Activated T-cell treated with anti-CD3 and anti-CD28 coated beads, Interleukin-2, amount 50 U/mL, for 4 hours (primary cell): ENCODE measurements around the gene TSG101. TPM values are rescaled to one million over a fixed set of nuclear protein-coding genes. Genes with fewer than 3 reads are reported as not detected.

Source experiments
- ATAC-seq, 2 donors: fragments of 200-7000 bp; cut with Tn5 transposase; one replicate each; pipeline ENCODE4 v1.10.0; 2021
- DNase-seq: peaks from one replicate; pipeline ENCODE4 v3.0.0-alpha.2; 2020
- H3K27me3 Mint-ChIP-seq: one replicate; pipeline ENCODE4 v1.8.0; 2021; ENCODE audit warnings: low read depth, mixed read lengths
- H3K36me3 Mint-ChIP-seq: one replicate; pipeline ENCODE4 v1.8.0; 2022; ENCODE audit warnings: mixed read lengths; ENCODE audit not compliant: insufficient read depth
- H3K4me1 Mint-ChIP-seq: one replicate; pipeline ENCODE4 v1.8.0; 2021; ENCODE audit warnings: low read depth, mixed read lengths
- H3K4me3 Mint-ChIP-seq: one replicate; pipeline ENCODE4 v1.8.0; 2021; ENCODE audit warnings: mild to moderate bottlenecking, moderate library complexity, mixed read lengths
- H3K9me3 Mint-ChIP-seq: one replicate; pipeline ENCODE4 v1.8.0; 2021; ENCODE audit warnings: mixed read lengths
- total RNA-seq, 3 donors: library from RNA; stranded (reverse); gene quantifications; one replicate each; pipeline ENCODE4 v1.2.1, GENCODE V29; 2021

The TSG101 gene
- total RNA-seq, 3 donors from 2014 or later, result 44.9 to 48.1 (median 45.4) TPM

DNA sequence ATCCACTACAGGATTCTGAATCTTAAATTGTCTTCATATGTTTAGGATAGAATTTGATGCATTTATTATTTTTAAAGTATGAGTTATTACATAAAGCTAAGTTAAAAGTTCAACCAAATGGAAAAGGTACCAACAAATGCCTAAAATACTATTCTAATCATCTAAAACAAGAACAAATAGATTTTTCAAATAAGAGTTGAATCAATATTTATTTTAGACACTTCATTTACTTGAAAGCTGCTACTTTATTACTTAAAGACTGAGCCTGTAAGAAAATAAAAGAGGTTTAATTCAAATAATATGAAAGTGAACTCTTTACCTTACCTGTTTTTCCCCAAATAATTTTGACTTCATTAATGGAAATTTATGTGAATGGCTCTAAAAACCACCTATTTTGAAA lies 54.2 kb downstream of the TSG101 start:
- Mint-ChIP-seq H3K9me3 (no peaks in the 10 kb centered on the region), H3K36me3 (peaks cover 10% of the 10 kb centered on the region), H3K4me1 (no peaks in the 10 kb centered on the region), H3K27me3 (no peaks in the 10 kb centered on the region), H3K4me3 (no peak overlapping the region)
- DNase-seq, result no peak
- ATAC-seq, result no peak

DNA sequence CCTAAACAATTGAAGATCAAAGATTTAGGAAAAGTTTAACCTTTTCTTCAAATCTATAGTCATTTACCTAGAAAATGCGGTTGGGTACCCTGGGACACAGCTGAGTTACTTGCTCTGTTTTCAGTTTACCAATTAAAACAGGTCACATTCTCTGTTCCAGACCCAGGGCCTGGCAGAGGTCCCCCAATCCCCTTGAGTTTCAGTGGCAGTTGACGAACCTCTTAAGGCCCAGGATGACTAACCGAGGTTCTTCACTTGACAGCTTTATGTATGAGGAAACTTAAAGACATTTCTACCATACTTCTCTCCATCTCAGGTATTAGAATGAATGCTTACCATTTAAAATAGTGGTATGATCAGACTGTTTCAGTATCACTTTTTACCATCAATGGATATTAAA lies 54.7 kb downstream of the TSG101 start:
- H3K4me1 Mint-ChIP-seq, result no peaks in the 10 kb centered on the region
- no peaks in the 10 kb centered on the region for H3K9me3 Mint-ChIP-seq
- DNase-seq, result no peak
- ATAC-seq, result peak in 1 of 2 donors; percentile 25
- no peak overlapping the region for H3K4me3 Mint-ChIP-seq
- H3K27me3 Mint-ChIP-seq, result no peaks in the 10 kb centered on the region
- H3K36me3 Mint-ChIP-seq, result peaks cover 9% of the 10 kb centered on the region

DNA sequence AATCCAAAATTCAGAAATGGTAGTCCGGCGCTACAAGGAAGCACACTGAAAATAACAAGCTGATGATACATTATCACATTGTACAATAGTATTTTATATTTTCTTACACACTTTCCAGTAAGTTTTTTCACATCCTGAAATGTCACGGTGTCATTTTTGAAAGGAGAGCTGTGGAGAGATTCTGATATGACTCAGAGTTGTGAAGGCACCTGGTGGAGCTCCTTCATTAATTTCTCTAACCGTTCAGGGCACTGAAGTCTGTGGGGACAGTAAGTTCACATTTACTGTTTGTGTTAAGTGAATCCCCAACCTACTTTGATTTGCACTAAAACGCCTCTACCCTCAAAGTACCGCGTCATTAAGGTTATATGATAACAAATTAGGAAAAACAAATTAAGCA lies 57.8 kb downstream of the TSG101 start:
- Mint-ChIP-seq H3K4me3 (no peak overlapping the region), H3K4me1 (no peaks in the 10 kb centered on the region), H3K27me3 (no peaks in the 10 kb centered on the region), H3K36me3 (peaks cover 2% of the 10 kb centered on the region), H3K9me3 (no peaks in the 10 kb centered on the region)
- DNase-seq (no peak), ATAC-seq (no peak)

DNA sequence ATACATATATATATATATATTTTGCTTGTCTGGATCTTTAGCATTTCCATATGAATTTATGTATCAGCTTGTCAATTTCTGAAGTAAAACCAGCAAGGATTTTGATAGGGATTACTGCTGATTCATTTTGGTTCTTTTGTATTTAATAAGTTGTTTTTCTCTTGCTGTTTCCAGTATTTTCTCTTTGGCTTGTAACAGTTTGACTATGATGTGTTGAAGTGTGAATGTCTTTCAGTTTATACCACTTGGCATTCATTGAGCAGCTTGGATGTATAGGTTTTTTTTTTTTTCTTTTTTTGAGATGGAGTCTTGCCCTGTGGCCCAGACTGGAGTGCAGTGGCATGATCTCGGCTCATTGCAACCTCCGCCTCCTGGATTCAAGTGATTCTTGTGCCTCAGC lies 58.7 kb downstream of the TSG101 start:
- Mint-ChIP-seq H3K4me1 (no peaks in the 10 kb centered on the region), H3K4me3 (no peak overlapping the region), H3K27me3 (no peaks in the 10 kb centered on the region), H3K9me3 (no peaks in the 10 kb centered on the region), H3K36me3 (peaks cover 2% of the 10 kb centered on the region)
- DNase-seq (no peak), ATAC-seq (no peak)

DNA sequence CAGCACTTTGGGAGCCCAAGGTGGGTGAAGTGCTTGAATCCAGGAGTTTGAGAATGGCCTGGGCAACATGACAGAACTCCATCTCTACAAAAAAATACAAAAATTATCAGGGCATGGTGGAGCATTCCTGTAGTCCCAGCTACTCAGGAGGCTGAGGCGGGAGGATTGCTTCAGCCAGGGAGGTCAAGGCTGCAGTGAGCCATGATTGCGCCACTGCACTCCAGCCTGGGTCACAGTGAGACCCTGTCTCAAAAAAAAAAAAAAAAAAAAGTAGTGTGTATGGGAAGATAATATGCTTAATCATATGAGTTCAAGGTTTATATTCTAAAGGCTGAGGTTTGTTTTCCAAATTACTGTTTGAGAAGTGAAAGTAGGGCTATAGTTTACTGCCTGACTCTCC lies 60.3 kb downstream of the TSG101 start:
- H3K4me1 Mint-ChIP-seq, result no peaks in the 10 kb centered on the region
- no peaks in the 10 kb centered on the region for H3K9me3 Mint-ChIP-seq
- no peak overlapping the region for H3K4me3 Mint-ChIP-seq
- no peaks in the 10 kb centered on the region for H3K27me3 Mint-ChIP-seq
- no peak for ATAC-seq
- no peaks in the 10 kb centered on the region for H3K36me3 Mint-ChIP-seq
- DNase-seq, result no peak

DNA sequence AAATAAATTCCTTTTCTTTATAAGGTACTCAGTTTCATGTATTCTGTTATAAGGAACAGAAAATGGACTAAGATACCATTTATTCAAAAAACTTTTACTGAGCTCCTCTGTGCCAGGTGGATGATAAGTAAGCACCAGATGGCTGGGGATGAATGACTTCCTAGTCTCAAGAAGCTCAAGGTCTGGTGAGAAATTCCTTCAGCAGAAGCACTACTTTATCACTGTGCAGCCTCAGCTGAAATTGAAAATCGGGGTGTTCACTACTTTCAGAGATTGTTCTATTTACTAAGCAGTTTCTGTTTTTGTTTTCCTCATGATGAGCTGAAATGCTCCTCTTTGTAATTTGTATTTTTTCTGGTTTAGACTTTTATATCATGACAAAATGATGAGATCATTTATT lies 63.3 kb downstream of the TSG101 start:
- Mint-ChIP-seq H3K4me3 (no peak overlapping the region), H3K36me3 (no peaks in the 10 kb centered on the region), H3K4me1 (no peaks in the 10 kb centered on the region), H3K27me3 (no peaks in the 10 kb centered on the region), H3K9me3 (no peaks in the 10 kb centered on the region)
- no peak for ATAC-seq
- DNase-seq, result no peak

DNA sequence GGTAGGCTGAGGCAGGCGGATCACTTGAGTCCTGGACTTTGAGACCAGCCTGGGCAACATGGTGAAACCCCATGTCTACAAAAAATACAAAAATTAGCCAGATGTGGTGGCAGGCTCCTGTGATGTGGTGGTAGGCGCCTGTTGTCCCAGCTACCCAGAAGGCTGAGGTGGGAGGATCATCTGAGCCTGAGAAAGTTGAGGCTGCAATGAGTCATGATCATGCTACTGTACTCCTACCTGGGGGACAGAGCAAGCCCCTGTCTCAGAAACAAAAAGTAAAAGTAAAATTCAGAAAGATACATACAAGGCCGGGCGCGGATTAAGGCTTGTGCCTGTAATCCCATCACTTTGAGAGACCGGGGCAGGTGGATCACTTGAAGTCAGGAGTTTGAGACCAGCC lies 64.8 kb downstream of the TSG101 start:
- H3K27me3 Mint-ChIP-seq, result no peaks in the 10 kb centered on the region
- peak; percentile 18 to 30 for ATAC-seq
- DNase-seq, result no peak
- no peaks in the 10 kb centered on the region for H3K36me3 Mint-ChIP-seq
- no peak overlapping the region for H3K4me3 Mint-ChIP-seq
- H3K4me1 Mint-ChIP-seq, result no peaks in the 10 kb centered on the region
- H3K9me3 Mint-ChIP-seq, result no peaks in the 10 kb centered on the region

DNA sequence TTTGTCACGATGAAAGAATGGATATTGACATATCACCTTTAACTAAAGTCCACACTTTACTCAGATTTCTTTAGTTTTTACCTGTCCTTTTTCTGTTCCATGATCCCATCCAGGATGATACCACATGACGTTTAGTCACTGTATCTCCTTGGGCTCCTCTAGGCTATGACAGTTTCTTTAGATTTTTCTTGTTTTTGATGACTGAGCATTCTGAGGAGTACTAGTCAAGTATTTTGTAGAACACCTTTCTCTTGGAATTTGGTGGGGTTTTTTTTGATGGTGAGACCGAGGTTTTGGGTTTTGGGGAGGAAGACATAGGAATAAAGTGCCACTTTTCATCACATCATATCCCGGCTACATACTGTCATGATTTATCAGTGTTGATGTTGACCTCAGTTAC lies 67.1 kb downstream of the TSG101 start:
- no peaks in the 10 kb centered on the region for H3K9me3 Mint-ChIP-seq
- H3K27me3 Mint-ChIP-seq, result no peaks in the 10 kb centered on the region
- no peak overlapping the region for H3K4me3 Mint-ChIP-seq
- no peaks in the 10 kb centered on the region for H3K4me1 Mint-ChIP-seq
- no peaks in the 10 kb centered on the region for H3K36me3 Mint-ChIP-seq
- ATAC-seq, result no peak
- no peak for DNase-seq

DNA sequence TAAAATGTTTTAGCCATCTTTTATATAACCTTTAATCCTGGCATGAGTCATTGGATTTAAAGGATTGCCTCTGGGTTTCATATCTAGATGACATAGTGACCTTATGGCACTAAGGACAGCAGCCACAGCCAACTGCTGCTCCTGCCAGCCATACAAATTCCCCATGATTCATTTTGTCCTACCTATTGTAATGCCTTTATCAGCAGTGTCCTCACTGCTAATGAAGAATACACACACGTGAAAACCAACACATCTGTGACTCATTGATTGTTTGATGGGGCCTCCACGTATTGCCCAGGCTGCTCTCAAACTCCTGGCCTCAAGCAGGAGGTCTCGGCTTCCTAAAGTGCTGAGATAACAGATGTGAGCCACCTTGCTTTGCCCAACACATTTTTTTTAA lies 69.3 kb downstream of the TSG101 start:
- no peak for ATAC-seq
- DNase-seq, result no peak
- Mint-ChIP-seq H3K9me3 (no peaks in the 10 kb centered on the region), H3K36me3 (no peaks in the 10 kb centered on the region), H3K4me3 (no peak overlapping the region), H3K27me3 (peaks cover 2% of the 10 kb centered on the region), H3K4me1 (no peaks in the 10 kb centered on the region)

DNA sequence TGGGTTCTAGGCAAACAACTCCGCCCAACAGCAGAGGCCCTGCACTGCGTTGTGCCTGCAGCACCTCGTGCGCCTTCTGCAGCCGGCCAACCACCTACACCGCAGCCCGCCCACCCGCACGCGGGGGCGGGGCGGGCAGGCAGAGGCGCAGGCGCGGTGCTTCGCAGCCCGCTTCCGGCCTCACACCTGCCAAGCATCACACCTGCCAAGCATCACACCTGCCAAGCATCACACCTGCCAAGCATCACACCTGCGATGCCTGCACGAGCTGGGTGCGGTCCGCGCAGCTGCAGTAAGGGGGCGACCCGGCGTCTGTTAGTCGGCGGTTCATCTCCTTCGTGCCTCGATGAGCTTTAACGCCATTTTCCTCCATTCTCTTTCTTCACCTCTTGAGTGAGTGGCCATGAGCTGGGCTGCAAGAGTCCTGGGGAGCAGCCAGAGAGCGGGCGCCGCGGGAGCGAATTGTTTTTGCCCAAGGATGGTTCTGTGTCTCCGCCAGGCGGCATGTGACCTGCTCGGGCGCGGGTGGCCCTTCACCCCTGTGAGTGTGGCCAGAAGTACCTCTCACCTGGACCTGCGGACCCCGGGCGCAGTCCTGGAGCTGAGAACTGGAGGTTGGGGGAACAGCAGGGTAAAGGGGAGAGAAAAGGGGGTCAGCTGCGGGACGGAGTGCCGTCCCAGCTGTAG lies 70.9 kb downstream of the TSG101 start, which contains the start of gene LDHAL6A:
LDHAL6A (plus strand) TSS at position 171 of the 687 bp plus-strand sequence. CDS start 825 bp downstream, outside the sequence.
- Mint-ChIP-seq H3K36me3 (no peaks in the 10 kb centered on the region), H3K9me3 (no peaks in the 10 kb centered on the region), H3K4me1 (no peaks in the 10 kb centered on the region), H3K27me3 (peaks cover 2% of the 10 kb centered on the region), H3K4me3 (no peak within 1 kb of the TSS)
- no peak for DNase-seq
- ATAC-seq, result peak in 1 of 2 donors; percentile 23

DNA sequence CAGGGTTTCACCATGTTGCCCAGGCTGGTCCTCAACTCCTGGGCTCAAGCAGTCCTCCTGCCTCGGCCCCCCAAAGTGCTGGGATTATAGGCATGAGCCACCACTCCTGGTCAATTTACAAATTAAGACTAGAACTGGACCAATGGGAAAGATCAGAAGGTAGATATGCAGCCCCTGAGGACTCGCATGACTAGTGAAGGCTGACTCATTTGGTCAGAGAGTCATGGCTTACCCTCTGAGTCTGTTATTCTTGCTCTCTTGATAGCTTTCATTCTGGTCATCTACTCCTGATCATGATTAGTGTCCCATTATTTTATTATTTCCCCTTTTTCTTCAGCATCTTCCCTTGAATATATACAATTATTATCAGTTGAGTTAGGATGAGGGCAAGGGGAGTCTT lies 73.8 kb downstream of the TSG101 start:
- no peaks in the 10 kb centered on the region for H3K9me3 Mint-ChIP-seq
- H3K4me3 Mint-ChIP-seq, result no peak overlapping the region
- H3K36me3 Mint-ChIP-seq, result no peaks in the 10 kb centered on the region
- H3K27me3 Mint-ChIP-seq, result peaks cover 6% of the 10 kb centered on the region
- no peak for DNase-seq
- H3K4me1 Mint-ChIP-seq, result no peaks in the 10 kb centered on the region
- ATAC-seq, result no peak

DNA sequence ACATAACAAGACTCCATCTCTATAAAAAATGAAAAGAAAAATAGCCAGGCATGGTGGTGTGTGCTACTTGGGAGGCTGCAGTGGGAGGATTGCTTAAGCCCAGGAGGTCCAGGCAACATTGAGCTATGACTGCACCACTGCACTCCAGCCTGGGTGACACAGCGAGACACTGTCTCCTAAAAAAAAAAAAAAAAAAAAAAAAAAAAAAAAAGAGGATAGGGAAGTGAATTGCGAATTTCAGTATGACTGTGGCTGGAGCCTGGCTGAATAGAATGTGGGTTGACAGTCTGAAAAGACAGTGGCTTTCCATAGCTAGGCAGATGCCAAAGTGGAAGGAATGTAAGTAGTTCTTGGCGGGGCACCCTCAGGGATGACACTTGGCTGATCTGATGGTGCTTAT lies 77.5 kb downstream of the TSG101 start:
- no peak overlapping the region for H3K4me3 Mint-ChIP-seq
- H3K27me3 Mint-ChIP-seq, result peaks cover 9% of the 10 kb centered on the region
- ATAC-seq (no peak), DNase-seq (no peak)
- no peaks in the 10 kb centered on the region for H3K9me3 Mint-ChIP-seq
- no peaks in the 10 kb centered on the region for H3K4me1 Mint-ChIP-seq
- H3K36me3 Mint-ChIP-seq, result no peaks in the 10 kb centered on the region

DNA sequence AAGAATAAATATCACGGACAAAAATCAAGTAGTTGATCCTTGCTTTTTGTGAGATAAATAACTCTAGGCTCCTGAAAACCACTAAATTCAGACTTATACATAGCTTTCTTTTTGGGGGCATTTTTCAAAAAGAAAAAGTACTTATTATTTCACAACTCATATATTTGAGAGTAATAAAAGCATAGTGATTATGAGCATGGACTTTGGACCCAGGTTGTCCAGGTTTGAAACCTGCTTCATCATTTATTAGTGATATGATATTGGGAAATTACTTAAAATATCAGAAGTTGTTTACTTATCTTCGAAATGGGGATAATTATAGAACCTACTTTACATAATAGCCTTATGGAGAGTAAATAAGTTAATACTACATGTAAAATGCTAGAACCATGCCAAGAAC lies 88.1 kb downstream of the TSG101 start:
- H3K9me3 Mint-ChIP-seq, result peaks cover 9% of the 10 kb centered on the region
- H3K36me3 Mint-ChIP-seq, result no peaks in the 10 kb centered on the region
- DNase-seq (no peak), ATAC-seq (no peak)
- no peak overlapping the region for H3K4me3 Mint-ChIP-seq
- H3K27me3 Mint-ChIP-seq, result no peaks in the 10 kb centered on the region
- no peaks in the 10 kb centered on the region for H3K4me1 Mint-ChIP-seq
